ENCODE data around the gene SCN8A. TPM values are rescaled to one million over a fixed set of nuclear protein-coding genes. Genes with fewer than 3 reads are reported as not detected.

The SCN8A gene
- total RNA-seq, 1 experiment from 2014 or later = 5.4 TPM

GRCh38 chr12:51847643-51848325 is 256.8 kb downstream of the SCN8A start:
- intact Hi-C loops (cut with micrococcal nuclease; ENCODE audit: unreplicated experiment) = no loop called here
- Histone ChIP-seq H3K4me1 (ENCODE audit: insufficient read depth, low read length, poor library complexity, severe bottlenecking) (peaks cover 6% of the 10 kb centered on the region), H3K27ac (ENCODE audit: low read depth, low read length, poor library complexity, severe bottlenecking) (no peak overlapping the region), H3K36me3 (ENCODE audit: insufficient read depth, low read length, poor library complexity, severe bottlenecking) (no peaks in the 10 kb centered on the region), H3K9me3 (ENCODE audit: low read depth, low read length, poor library complexity, severe bottlenecking) (no peaks in the 10 kb centered on the region), H3K4me3 (ENCODE audit: low read depth, low read length, poor library complexity, severe bottlenecking) (peak overlapping the region; percentile 52), H3K27me3 (replicated peaks; ENCODE audit: insufficient read depth, low read depth, low read length, poor library complexity) (peaks cover 15% of the 10 kb centered on the region)
- no TSS peak for BruUV-seq (replicated peaks)
- CTCF ChIA-PET = no interaction called here
- DNase-seq (ENCODE audit: low spot score) = no peak
- TF ChIP-seq, protein P1, sequence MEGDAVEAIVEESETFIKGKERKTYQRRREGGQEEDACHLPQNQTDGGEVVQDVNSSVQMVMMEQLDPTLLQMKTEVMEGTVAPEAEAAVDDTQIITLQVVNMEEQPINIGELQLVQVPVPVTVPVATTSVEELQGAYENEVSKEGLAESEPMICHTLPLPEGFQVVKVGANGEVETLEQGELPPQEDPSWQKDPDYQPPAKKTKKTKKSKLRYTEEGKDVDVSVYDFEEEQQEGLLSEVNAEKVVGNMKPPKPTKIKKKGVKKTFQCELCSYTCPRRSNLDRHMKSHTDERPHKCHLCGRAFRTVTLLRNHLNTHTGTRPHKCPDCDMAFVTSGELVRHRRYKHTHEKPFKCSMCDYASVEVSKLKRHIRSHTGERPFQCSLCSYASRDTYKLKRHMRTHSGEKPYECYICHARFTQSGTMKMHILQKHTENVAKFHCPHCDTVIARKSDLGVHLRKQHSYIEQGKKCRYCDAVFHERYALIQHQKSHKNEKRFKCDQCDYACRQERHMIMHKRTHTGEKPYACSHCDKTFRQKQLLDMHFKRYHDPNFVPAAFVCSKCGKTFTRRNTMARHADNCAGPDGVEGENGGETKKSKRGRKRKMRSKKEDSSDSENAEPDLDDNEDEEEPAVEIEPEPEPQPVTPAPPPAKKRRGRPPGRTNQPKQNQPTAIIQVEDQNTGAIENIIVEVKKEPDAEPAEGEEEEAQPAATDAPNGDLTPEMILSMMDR (conservative IDR thresholded peaks at IDR 0.05; ENCODE audit: low read depth, low read length) = no peak
- TF ChIP-seq EZH2 (IDR thresholded peaks at IDR 0.05; ENCODE audit: borderline replicate concordance, low read depth, low read length, poor library complexity, severe bottlenecking) = peak; percentile 6
- POLR2A ChIA-PET (ENCODE audit: low non-redundant PET) = no interaction called here

- Histone ChIP-seq H3K4me1 (ENCODE audit: insufficient read depth, low read length, poor library complexity, severe bottlenecking) (peaks cover 6% of the 10 kb centered on the region), H3K27ac (ENCODE audit: low read depth, low read length, poor library complexity, severe bottlenecking) (no peak within 1 kb of the TSS), H3K9me3 (ENCODE audit: low read depth, low read length, poor library complexity, severe bottlenecking) (no peaks in the 10 kb centered on the region), H3K27me3 (replicated peaks; ENCODE audit: insufficient read depth, low read depth, low read length, poor library complexity) (peaks cover 15% of the 10 kb centered on the region), H3K36me3 (ENCODE audit: insufficient read depth, low read length, poor library complexity, severe bottlenecking) (no peaks in the 10 kb centered on the region), H3K4me3 (ENCODE audit: low read depth, low read length, poor library complexity, severe bottlenecking) (peak within 1 kb of the TSS; percentile 52)
- no peak for DNase-seq (ENCODE audit: low spot score)
- CTCF ChIA-PET = no interaction called here
- intact Hi-C loops (cut with micrococcal nuclease; ENCODE audit: unreplicated experiment) = no loop called here
- TF ChIP-seq, protein P1 (conservative IDR thresholded peaks at IDR 0.05; ENCODE audit: low read depth, low read length) = no peak
- TF ChIP-seq EZH2 (IDR thresholded peaks at IDR 0.05; ENCODE audit: borderline replicate concordance, low read depth, low read length, poor library complexity, severe bottlenecking) = no peak
- no TSS peak for BruUV-seq (replicated peaks)
- POLR2A ChIA-PET (ENCODE audit: low non-redundant PET) = no interaction called here
Observed at GRCh38 chr12:51848326-51848727, 257.3 kb downstream of the SCN8A start, which contains the start of gene FIGNL2. FIGNL2 (minus strand) TSS chr12:51848718; CDS start chr12:51822413, 26,305 bp downstream.

DNA sequence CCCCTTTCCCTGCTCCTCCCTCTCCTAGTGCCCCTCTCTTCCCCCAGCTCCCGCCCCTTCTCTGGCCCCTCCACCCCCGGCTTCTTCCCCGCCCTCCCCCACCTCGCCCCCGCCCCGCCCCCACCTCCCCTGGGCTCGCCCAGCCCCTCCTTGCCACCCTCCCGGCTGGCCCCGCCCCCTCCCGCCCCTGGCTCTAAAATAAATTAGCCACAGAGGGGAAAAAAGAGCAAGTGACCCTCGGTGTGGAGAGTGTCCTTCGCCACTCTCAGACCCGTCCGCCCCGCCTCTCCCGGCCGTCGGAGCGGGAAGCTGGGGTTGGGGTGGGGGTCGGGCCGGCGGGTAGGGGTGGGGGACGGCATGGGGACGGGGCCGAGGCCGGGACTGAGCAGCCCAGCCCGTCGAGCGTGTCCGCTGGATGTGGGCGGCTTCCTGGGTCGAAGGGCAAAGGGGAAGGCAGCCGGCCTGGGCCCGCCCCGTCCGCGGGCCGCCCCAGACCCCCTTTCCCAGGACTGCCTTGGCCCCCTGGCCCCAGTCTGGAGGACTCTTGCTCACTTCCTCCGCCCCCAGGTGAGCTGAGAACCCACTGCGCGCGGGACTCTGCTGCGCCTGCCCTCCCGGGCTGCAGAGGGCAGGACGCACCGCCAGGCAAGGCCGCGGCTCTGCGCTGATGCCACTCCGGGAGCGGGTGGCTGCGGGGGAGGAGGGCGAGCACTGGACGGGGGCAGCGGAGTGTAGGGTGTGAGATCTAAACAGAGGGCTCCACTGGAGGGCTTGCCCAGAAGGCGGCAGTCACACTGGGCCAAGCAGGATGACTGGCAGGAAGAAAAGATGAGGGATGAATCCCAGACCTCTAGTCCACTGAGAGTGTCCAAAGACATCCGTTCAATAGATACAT is 258.1 kb downstream of the SCN8A start:
- TF ChIP-seq, protein P1 (conservative IDR thresholded peaks at IDR 0.05; ENCODE audit: low read depth, low read length) = no peak
- TF ChIP-seq EZH2 (IDR thresholded peaks at IDR 0.05; ENCODE audit: borderline replicate concordance, low read depth, low read length, poor library complexity, severe bottlenecking) = no peak
- DNase-seq (ENCODE audit: low spot score) = no peak
- ChIA-PET POLR2A (ENCODE audit: low non-redundant PET) (interaction anchor here (1.0 kb wide), 1 partner anchor 103 kb away, joined by 8 read pairs; no protein-coding TSS in a partner anchor), CTCF (no interaction called here)
- H3K4me3 ChIP-seq (ENCODE audit: low read depth, low read length, poor library complexity, severe bottlenecking) = no peak overlapping the region
- intact Hi-C loops (cut with micrococcal nuclease; ENCODE audit: unreplicated experiment) = no loop called here
- peaks cover 15% of the 10 kb centered on the region for H3K27me3 ChIP-seq (replicated peaks; ENCODE audit: insufficient read depth, low read depth, low read length, poor library complexity)
- no peaks in the 10 kb centered on the region for H3K9me3 ChIP-seq (ENCODE audit: low read depth, low read length, poor library complexity, severe bottlenecking)
- BruUV-seq (replicated peaks) = no TSS peak
- peaks cover 6% of the 10 kb centered on the region for H3K4me1 ChIP-seq (ENCODE audit: insufficient read depth, low read length, poor library complexity, severe bottlenecking)
- H3K36me3 ChIP-seq (ENCODE audit: insufficient read depth, low read length, poor library complexity, severe bottlenecking) = no peaks in the 10 kb centered on the region
- H3K27ac ChIP-seq (ENCODE audit: low read depth, low read length, poor library complexity, severe bottlenecking) = no peak overlapping the region

All from A673 (cell line).